GM12892 (cell line): ENCODE data around the gene ABHD4.

Experiments
- DNase-seq: peaks from one replicate; pipeline ENCODE4 v3.0.0; 2011; ENCODE audit not compliant: insufficient read length
- FAIRE-seq: peaks from 2 replicates; lab custom pipeline; 2011; peaks lifted over from hg19 to GRCh38; lab: Jason Lieb, UNC
- POLR2A ChIP-seq: IDR thresholded peaks from 2 replicates; pipeline ENCODE4 v1.6.1; 2011; ENCODE audit warnings: low read depth, low read length, control low read depth
- POLR2AphosphoS5 ChIP-seq: IDR thresholded peaks from 2 replicates; pipeline ENCODE4 v1.6.1; 2011; ENCODE audit warnings: low read depth, low read length, control low read depth
- TAF1 ChIP-seq: IDR thresholded peaks from 2 replicates; pipeline ENCODE4 v1.6.1; 2011; ENCODE audit warnings: low read depth, mild to moderate bottlenecking, control low read depth, low read length, borderline replicate concordance

The ABHD4 gene

DNA sequence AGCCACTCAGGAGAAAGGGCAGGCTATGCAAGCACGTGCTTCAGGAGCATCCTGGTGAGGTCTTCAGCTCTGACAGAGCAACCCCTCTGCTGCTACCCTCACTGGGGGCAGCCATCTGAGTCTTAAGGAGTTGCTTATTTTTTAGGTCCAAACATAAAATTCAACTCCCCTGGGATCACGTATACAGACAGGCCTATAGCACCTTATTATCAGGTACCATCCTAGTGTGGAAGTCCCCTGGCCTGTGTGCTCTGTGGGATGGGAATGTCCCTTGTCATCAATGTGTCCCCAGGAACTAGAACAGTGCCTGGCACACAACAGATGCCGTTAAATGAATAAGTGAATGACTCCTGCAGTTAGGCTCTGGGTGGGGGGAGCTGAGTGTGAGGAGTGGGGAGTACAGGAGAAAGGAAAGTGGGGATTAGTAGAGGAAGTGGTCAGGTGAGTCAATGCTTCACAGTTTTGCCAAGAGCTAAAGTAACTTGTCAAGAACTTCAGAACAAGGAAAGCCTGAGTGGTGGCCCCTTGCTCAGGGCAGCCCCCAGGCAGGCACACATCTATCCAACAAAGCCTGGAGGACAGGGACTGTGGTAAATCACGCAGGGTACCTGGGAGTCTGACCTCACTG, 42.6 kb upstream of the ABHD4 start:
- DNase-seq (no peak), FAIRE-seq (no peak)
- no peak for TF ChIP-seq TAF1
- no peak for TF ChIP-seq POLR2AphosphoS5
- 0 out of 2 replicates have a peak, but pooled peaks have one; percentile 34 for TF ChIP-seq POLR2A

DNA sequence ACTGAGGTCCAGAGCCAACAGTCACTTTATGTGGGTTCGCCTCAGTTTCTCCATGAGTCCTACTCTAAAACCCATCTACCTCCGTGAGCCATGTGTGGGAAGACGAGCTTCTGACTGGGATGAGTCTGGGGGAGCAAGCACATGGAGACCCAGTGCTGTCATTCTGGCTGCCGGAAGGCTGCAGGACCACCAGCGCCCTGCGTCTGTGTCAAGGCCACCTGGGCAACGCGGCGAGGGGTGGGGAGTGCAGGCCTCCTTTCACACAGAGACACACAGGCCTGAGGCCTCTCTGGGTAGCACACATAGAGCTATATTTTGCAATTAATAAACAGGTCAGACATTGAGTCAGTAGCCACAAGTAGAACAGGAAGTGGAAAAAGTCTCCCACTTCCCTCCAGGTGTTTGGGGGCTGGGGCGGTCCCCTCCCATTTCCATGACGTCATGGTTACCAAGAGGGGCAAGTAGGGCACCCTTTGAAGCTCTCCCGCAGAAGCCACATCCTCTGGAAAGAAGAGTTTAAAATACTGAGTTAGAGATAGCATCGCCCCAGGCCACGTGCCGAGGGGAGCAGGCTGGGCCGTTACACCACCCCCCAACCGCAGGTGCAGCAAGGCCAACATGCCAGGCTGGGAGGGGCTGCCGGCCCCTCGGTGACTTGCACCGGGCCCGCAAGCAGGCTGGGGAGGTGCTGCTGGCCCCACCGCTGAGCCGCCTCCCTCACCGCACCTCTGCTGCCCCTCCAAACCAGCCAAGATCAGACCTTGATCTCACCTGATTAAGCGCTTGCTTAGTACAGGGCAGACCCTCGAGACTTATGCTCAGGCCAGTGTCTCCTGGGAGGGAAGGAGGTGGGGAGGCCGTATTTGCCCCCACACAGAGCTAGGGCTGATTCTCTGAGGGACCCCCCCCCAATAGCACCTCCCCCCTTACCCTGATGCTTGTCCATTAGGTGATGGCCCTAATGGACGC, 41.8 kb upstream of the ABHD4 start:
- TF ChIP-seq POLR2AphosphoS5 (peak; percentile 87), POLR2A (peak; percentile 61; the same call in 1 of the 2 replicates), TAF1 (0 out of 2 replicates have a peak, but pooled peaks have one; percentile 44)
- DNase-seq (peak; percentile 73), FAIRE-seq (peak; percentile 97)

DNA sequence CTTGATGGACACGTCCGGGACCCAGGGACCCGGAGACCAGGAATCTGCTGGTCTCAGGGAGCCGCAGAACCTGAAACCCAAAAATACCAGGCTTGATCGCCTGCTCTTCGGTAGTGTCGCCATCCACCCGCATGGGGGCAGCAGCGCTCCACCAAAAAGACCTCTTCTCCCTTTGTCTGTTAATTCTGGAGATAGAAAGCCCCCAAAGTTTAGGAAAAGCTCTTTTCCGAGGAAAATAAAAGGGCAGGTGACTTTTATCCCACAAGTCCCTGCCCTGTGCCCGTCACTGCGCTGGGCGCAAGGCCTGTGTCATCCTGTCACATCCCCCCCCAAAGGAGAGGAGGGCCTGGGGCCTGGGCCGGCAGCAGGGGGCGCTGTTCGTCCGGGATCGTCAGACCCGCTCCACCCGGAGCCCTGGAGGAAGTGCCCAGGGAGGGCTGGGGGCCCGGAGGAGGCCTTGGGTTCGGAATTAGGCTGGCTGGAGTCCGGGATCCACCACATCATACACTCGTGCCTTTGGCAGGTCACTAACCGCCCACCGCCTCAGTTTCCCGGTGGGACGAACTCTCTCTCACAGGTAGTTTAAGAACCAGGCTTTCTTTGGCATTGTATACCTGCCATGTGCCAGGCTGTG, 41.0 kb upstream of the ABHD4 start:
- FAIRE-seq (peak; percentile 70), DNase-seq (peak; percentile 72)
- TF ChIP-seq TAF1 (0 out of 2 replicates have a peak, but pooled peaks have one; percentile 14), POLR2AphosphoS5 (no peak)

DNA sequence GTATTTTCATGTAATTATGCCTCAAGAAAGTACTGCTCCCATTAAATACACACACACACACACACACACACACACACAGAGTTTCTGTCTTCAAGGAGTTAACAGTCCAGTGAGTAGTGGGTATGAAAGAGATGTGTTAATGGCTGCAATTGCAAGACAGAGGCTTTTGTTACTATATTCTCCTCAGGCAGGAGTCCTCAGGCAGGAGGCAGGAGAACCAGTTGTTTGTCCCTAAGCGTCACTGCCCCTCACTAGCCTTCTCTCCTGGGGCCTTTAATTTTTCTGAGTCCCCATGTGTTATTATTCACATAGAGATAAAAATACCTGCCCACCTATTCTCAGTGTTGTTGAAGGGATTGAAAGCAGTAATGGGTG, 40.3 kb upstream of the ABHD4 start:
- TF ChIP-seq POLR2AphosphoS5 (no peak), TAF1 (no peak), POLR2A (no peak)

GRCh38 chr14:22558221-22558913, 39.7 kb upstream of the ABHD4 start:
- no peak; the same call in 1 of the 2 replicates for TF ChIP-seq POLR2A
- TF ChIP-seq POLR2AphosphoS5: no peak
- TF ChIP-seq TAF1: no peak
- peak; percentile 30 for FAIRE-seq
- no peak for DNase-seq

More for the DNA sequence above, 40.3 kb upstream of the ABHD4 start:
- FAIRE-seq (no peak), DNase-seq (no peak)

DNA sequence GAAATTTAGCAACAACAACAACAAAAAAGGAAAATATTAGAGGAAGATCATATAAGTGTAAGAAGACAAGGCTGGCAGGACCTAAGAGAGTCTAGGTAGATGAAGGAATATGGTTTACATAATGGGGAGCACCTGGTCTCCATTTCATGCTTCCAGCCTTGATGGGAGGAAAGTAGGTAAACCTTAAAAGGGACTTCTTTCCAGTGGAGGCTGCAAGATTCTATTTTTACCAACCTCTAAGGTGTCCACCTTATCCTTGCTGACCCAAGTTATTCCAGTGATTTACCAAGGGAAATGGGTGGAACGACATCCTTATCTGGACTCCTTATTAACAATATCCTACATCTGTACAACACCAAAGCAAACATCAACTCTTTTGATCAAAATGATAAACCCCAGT, 39.1 kb upstream of the ABHD4 start:
- no peak for DNase-seq
- TF ChIP-seq TAF1 (no peak), POLR2AphosphoS5 (no peak), POLR2A (no peak)
- FAIRE-seq: no peak

DNA sequence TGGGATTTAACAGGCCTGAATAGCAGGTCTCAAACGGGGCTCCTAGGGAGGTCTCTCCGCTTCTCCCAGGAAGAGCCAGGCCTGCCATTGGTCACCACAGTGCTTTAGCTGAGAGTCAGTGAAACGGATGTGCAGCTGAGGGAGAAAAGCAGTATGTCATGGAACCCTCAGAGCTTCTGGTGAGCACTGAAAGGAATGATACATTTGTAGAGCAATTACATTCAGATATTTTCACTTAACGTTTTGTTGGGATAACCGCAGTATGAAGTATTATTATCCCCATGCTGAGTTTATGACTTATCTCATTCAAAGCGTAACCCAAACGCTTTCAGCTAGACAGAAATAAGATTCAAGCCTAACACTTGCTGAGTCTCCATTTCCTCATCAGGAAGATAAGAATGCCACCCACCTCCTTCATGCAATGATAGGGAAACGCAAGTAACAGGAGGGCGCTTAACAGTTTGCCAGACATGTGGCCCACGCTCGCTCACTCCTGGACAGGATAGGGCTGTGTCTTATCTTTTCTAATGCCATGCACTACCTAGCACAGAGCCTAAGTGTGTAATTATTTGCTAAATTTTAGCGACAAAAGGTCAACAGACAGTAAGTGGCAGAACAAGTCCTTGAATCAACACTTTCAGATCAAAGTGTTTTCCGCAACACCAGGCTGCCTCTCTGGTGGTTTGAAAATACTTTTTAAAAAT, 37.3 kb upstream of the ABHD4 start:
- TF ChIP-seq POLR2A (0 out of 2 replicates have a peak, but pooled peaks have one; percentile 22), POLR2AphosphoS5 (no peak), TAF1 (no peak)
- FAIRE-seq (peak; percentile 69), DNase-seq (no peak)

DNA sequence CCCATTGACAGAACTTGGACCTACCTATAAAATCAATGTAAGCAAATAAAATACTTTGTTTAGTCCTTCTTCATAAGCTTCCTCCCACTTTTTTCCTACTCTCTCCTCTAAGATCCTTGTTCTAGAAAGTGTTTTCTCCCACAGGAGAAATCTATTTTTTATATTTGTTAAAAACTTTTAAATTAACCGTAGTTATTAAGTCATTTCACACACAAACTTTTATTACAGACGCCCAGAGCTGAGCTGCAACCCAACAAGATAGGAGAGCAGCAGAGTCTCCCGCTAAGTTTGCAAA, 36.8 kb upstream of the ABHD4 start:
- no peak for TF ChIP-seq TAF1
- no peak for TF ChIP-seq POLR2A
- no peak for TF ChIP-seq POLR2AphosphoS5
- DNase-seq (no peak), FAIRE-seq (no peak)

- peak; percentile 84 for FAIRE-seq
- no peak for DNase-seq
- no peak for TF ChIP-seq TAF1
- peak; percentile 18; the same call in 1 of the 2 replicates for TF ChIP-seq POLR2AphosphoS5
- TF ChIP-seq POLR2A: peak; percentile 49
Observed at GRCh38 chr14:22561661-22562579, 36.2 kb upstream of the ABHD4 start.
